Keratinocyte (primary cell): Measurements from ENCODE around the gene NALCN. TPM values are rescaled to one million over a fixed set of nuclear protein-coding genes. Genes with fewer than 3 reads are reported as not detected.

Experiments
- DNase-seq: peaks from one replicate; pipeline ENCODE4 v3.0.0-alpha.2; 2011; ENCODE audit warnings: low read depth, missing footprints, low spot score
- FAIRE-seq: peaks from 2 replicates; lab custom pipeline; 2011; peaks lifted over from hg19 to GRCh38; lab: Jason Lieb, UNC
- H2AFZ ChIP-seq: 2 replicates; pipeline ENCODE4 v1.6.0; 2012; ENCODE audit warnings: low read length, control low read depth, inconsistent platforms; ENCODE audit not compliant: control insufficient read depth
- H3K27ac ChIP-seq: 2 replicates; pipeline ENCODE4 v1.5.1; 2011; ENCODE audit warnings: low read length; ENCODE audit not compliant: control insufficient read depth, insufficient read depth
- H3K27me3 ChIP-seq: 3 replicates; pipeline ENCODE4 v1.6.0; 2011; ENCODE audit warnings: low read length; ENCODE audit not compliant: control insufficient read depth, insufficient read depth; ENCODE audit errors: extremely low read depth
- H3K36me3 ChIP-seq, 2 experiments: 2 replicates in 1 of 2; 3 replicates in 1 of 2; pipeline ENCODE4 v1.5.1; 2011; ENCODE audit warnings: low read length in 2 of 2, mild to moderate bottlenecking in 1 of 2; ENCODE audit not compliant: control insufficient read depth in 2 of 2, insufficient read depth in 2 of 2; ENCODE audit errors: extremely low read depth in 1 of 2
- H3K4me1 ChIP-seq: 3 replicates; pipeline ENCODE4 v1.5.1; 2011; ENCODE audit warnings: low read length; ENCODE audit not compliant: control insufficient read depth, insufficient read depth; ENCODE audit errors: extremely low read depth
- H3K4me2 ChIP-seq: 3 replicates; pipeline ENCODE4 v1.6.0; 2011; ENCODE audit warnings: low read depth, low read length; ENCODE audit not compliant: control insufficient read depth, insufficient read depth; ENCODE audit errors: extremely low read depth
- H3K4me3 ChIP-seq, 3 experiments: fragments of 200-600 bp in 1 of 3; sonication (generic) in 1 of 3; 2 replicates in 2 of 3; 3 replicates in 1 of 3; pipeline ENCODE4 v1.5.1; 2011 to 2016; ENCODE audit warnings: low read length in 3 of 3, mild to moderate bottlenecking in 3 of 3, control low read depth in 2 of 3, inconsistent platforms in 1 of 3, low read depth in 1 of 3, mixed read lengths in 1 of 3, mixed run types in 1 of 3, moderate library complexity in 1 of 3; ENCODE audit not compliant: control insufficient read depth in 2 of 3, insufficient read depth in 2 of 3; ENCODE audit errors: extremely low read depth in 1 of 3
- H3K79me2 ChIP-seq: 2 replicates; pipeline ENCODE4 v1.6.0; 2012; ENCODE audit warnings: low read length; ENCODE audit not compliant: control insufficient read depth, insufficient read depth
- H3K9ac ChIP-seq: 3 replicates; pipeline ENCODE4 v1.6.0; 2011; ENCODE audit warnings: low read length; ENCODE audit not compliant: control insufficient read depth, insufficient read depth; ENCODE audit errors: extremely low read depth
- H3K9me1 ChIP-seq: 3 replicates; pipeline ENCODE4 v1.6.0; 2011; ENCODE audit warnings: low read length; ENCODE audit not compliant: control insufficient read depth, insufficient read depth; ENCODE audit errors: extremely low read depth
- H3K9me3 ChIP-seq: 2 replicates; pipeline ENCODE4 v1.5.1; 2012; ENCODE audit warnings: low read depth, low read length; ENCODE audit not compliant: control insufficient read depth
- H4K20me1 ChIP-seq: 3 replicates; pipeline ENCODE4 v1.6.0; 2011; ENCODE audit warnings: low read length; ENCODE audit not compliant: control insufficient read depth, insufficient read depth; ENCODE audit errors: extremely low read depth
- CTCF ChIP-seq, 3 experiments: IDR thresholded peaks in 1 of 3; conservative IDR thresholded peaks in 1 of 3; optimal IDR thresholded peaks in 1 of 3; 2 replicates in 2 of 3; 3 replicates in 1 of 3; pipeline versions ENCODE3 to v1.5.1; 2011; ENCODE audit warnings: low read length in 3 of 3, mild to moderate bottlenecking in 3 of 3, moderate library complexity in 2 of 3, control low read depth in 1 of 3, inconsistent platforms in 1 of 3; ENCODE audit not compliant: insufficient read depth in 2 of 3; ENCODE audit errors: extremely low read depth in 1 of 3
- EZH2 ChIP-seq: IDR thresholded peaks from one replicate; pipeline ENCODE4 v1.6.1; 2012; ENCODE audit warnings: inconsistent platforms, mild to moderate bottlenecking, low read length, moderate library complexity
- dilution Hi-C: fragments of 300-500 bp; cut with MboI; formaldehyde crosslinking; loops from one replicate; pipeline ENCODE4 v1.7.0; 2020; ENCODE audit warnings: low sequenced_read_pairs; ENCODE audit not compliant: extremely low pct_ligation_motif_present
- polyA plus RNA-seq, 5 experiments: library from polyadenylated mRNA; depleted of rRNA in 3 of 5; stranded (reverse) in 3 of 5; stranded (forward) in 1 of 5; unstranded in 1 of 5; fragments of >200 nt; gene quantifications; 1 replicate in 1 of 5; 2 replicates in 3 of 5; 3 replicates in 1 of 5; pipeline versions ENCODE4 v1.2.1 to v1.2.3, GENCODE V29; 2011 to 2012; ENCODE audit warnings: missing spikeins in 2 of 5, low read depth in 1 of 5, low replicate concordance in 1 of 5

The NALCN gene
- polyA plus RNA-seq, 1 donor (not counting 4 experiments of a cell fraction or from before 2014, with no cell fraction given) = 0.16 TPM

- Histone ChIP-seq H3K9me3 (no peaks in the 10 kb centered on the region), H3K79me2 (no peaks in the 10 kb centered on the region), H3K9ac (no peak overlapping the region), H3K27me3 (no peaks in the 10 kb centered on the region), H2AFZ (no peak overlapping the region), H3K4me3 (no peak overlapping the region), H3K36me3 (no peaks in the 10 kb centered on the region), H3K9me1 (no peaks in the 10 kb centered on the region), H3K4me1 (no peaks in the 10 kb centered on the region), H3K27ac (no peak overlapping the region), H4K20me1 (no peaks in the 10 kb centered on the region), H3K4me2 (no peak overlapping the region)
- no peak for DNase-seq
- FAIRE-seq = no peak
- no peak for TF ChIP-seq CTCF (optimal IDR thresholded peaks at IDR 0.05 in 1 of 3, IDR thresholded peaks at IDR 0.05 in 1 of 3, conservative IDR thresholded peaks at IDR 0.05 in 1 of 3; ENCODE audit: extremely low read depth in 1 of 3, insufficient read depth in 2 of 3, low read length in 3 of 3)
- TF ChIP-seq EZH2 = no peak
- dilution Hi-C loops = no loop called here
Measured at GRCh38 chr13:101327871-101328270, 88.4 kb downstream of the NALCN start.

- H3K9me3 ChIP-seq = no peaks in the 10 kb centered on the region
- no peaks in the 10 kb centered on the region for H3K36me3 ChIP-seq
- no peaks in the 10 kb centered on the region for H4K20me1 ChIP-seq
- dilution Hi-C loops = no loop called here
- H3K4me3 ChIP-seq = no peak overlapping the region
- DNase-seq (no peak), FAIRE-seq (no peak)
- no peak overlapping the region for H2AFZ ChIP-seq
- H3K9ac ChIP-seq = no peak overlapping the region
- H3K4me1 ChIP-seq = no peaks in the 10 kb centered on the region
- H3K27me3 ChIP-seq = no peaks in the 10 kb centered on the region
- TF ChIP-seq EZH2 = no peak
- TF ChIP-seq CTCF (optimal IDR thresholded peaks at IDR 0.05 in 1 of 3, IDR thresholded peaks at IDR 0.05 in 1 of 3, conservative IDR thresholded peaks at IDR 0.05 in 1 of 3; ENCODE audit: extremely low read depth in 1 of 3, insufficient read depth in 2 of 3, low read length in 3 of 3) = no peak
- no peak overlapping the region for H3K27ac ChIP-seq
- no peak overlapping the region for H3K4me2 ChIP-seq
- H3K9me1 ChIP-seq = no peaks in the 10 kb centered on the region
- no peaks in the 10 kb centered on the region for H3K79me2 ChIP-seq
Measured at GRCh38 chr13:101326710-101327109, 89.6 kb downstream of the NALCN start.
